ENCODE data around the gene RGS9BP.

DNA sequence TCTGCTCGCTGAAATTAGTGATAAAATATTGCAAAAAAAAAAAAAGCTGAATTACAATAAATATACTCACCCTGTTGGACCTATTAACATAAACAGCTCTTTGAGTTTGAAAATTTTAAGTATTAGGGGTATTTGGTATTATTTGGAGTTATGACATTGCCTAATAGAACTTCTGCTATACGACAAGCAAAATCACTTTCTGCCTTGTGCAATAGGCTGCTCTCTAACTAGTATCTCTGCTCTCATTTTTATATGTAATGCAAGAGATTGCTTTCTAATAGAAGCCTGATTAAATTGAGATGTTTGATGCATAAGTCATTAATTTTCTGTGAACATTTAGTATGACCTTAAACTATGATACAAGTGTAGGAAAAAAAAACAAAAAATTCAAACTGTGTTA, 5.3 kb downstream of the RGS9BP start:
- TF ChIP-seq, protein P1, sequence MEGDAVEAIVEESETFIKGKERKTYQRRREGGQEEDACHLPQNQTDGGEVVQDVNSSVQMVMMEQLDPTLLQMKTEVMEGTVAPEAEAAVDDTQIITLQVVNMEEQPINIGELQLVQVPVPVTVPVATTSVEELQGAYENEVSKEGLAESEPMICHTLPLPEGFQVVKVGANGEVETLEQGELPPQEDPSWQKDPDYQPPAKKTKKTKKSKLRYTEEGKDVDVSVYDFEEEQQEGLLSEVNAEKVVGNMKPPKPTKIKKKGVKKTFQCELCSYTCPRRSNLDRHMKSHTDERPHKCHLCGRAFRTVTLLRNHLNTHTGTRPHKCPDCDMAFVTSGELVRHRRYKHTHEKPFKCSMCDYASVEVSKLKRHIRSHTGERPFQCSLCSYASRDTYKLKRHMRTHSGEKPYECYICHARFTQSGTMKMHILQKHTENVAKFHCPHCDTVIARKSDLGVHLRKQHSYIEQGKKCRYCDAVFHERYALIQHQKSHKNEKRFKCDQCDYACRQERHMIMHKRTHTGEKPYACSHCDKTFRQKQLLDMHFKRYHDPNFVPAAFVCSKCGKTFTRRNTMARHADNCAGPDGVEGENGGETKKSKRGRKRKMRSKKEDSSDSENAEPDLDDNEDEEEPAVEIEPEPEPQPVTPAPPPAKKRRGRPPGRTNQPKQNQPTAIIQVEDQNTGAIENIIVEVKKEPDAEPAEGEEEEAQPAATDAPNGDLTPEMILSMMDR (IDR thresholded peaks at IDR 0.05; ENCODE audit: insufficient read depth, low read length, poor library complexity, severe bottlenecking), result no peak
- TF ChIP-seq EZH2phosphoT487 (conservative IDR thresholded peaks at IDR 0.05; ENCODE audit: low read length), result no peak

Data from SU-DHL-6 (cell line).